Osteoblast (primary cell): ENCODE data around the gene CTNNA2. TPM values are rescaled to one million over a fixed set of nuclear protein-coding genes. Genes with fewer than 3 reads are reported as not detected.

Experiments used
- DNase-seq: peaks from one replicate; pipeline ENCODE4 v3.0.0; 2011; ENCODE audit warnings: low spot score, mixed read lengths; ENCODE audit not compliant: insufficient read length; ENCODE audit errors: missing footprints
- H2AFZ ChIP-seq: 2 replicates; pipeline ENCODE4 v1.6.0; 2011; ENCODE audit warnings: mild to moderate bottlenecking, low read length
- H3K27ac ChIP-seq: 2 replicates; pipeline ENCODE4 v1.5.1; 2011; ENCODE audit warnings: mild to moderate bottlenecking, low read depth, low read length, moderate library complexity
- H3K27me3 ChIP-seq: 2 replicates; pipeline ENCODE4 v1.6.0; 2012; ENCODE audit warnings: mild to moderate bottlenecking, control low read depth, inconsistent platforms, low read length, moderate library complexity; ENCODE audit not compliant: insufficient read depth
- H3K36me3 ChIP-seq: 2 replicates; pipeline ENCODE4 v1.5.1; 2011; ENCODE audit warnings: mild to moderate bottlenecking, low read length, control low read depth, moderate library complexity; ENCODE audit not compliant: insufficient read depth
- H3K4me1 ChIP-seq: 2 replicates; pipeline ENCODE4 v1.5.1; 2011; ENCODE audit warnings: mild to moderate bottlenecking, low read length, control low read depth, moderate library complexity; ENCODE audit not compliant: insufficient read depth
- H3K4me2 ChIP-seq: 2 replicates; pipeline ENCODE4 v1.6.0; 2011; ENCODE audit warnings: mild to moderate bottlenecking, low read length; ENCODE audit not compliant: insufficient read depth
- H3K4me3 ChIP-seq: fragments of 200-600 bp; sonication (generic); 3 replicates; pipeline ENCODE4 v1.5.1; 2012; ENCODE audit warnings: mild to moderate bottlenecking, low read length, inconsistent platforms; ENCODE audit not compliant: insufficient read depth
- H3K79me2 ChIP-seq: 2 replicates; pipeline ENCODE4 v1.6.0; 2012; ENCODE audit warnings: mild to moderate bottlenecking, low read length, control low read depth, inconsistent platforms; ENCODE audit not compliant: insufficient read depth
- H3K9me3 ChIP-seq: 2 replicates; pipeline ENCODE4 v1.5.1; 2011; ENCODE audit warnings: low read depth, low read length, control low read depth
- H4K20me1 ChIP-seq: 2 replicates; pipeline ENCODE4 v1.6.0; 2012; ENCODE audit warnings: mild to moderate bottlenecking, low read length, control low read depth; ENCODE audit not compliant: insufficient read depth
- total RNA-seq: library from RNA; depleted of rRNA; stranded (reverse); fragments of >200 nt; gene quantifications from 2 replicates; pipeline ENCODE4 v1.2.3, GENCODE V29; 2012
- TF ChIP-seq, protein P1 (sequence below): IDR thresholded peaks from 2 replicates; pipeline ENCODE4 v1.5.1; 2011; ENCODE audit warnings: mild to moderate bottlenecking, low read depth, low read length, moderate library complexity; ENCODE audit errors: extremely low read depth

The CTNNA2 gene
- total RNA-seq, 1 donor, result not detected

GRCh38 chr2:80469428-80469827 is 956.6 kb downstream of the CTNNA2 start:
- Histone ChIP-seq H3K36me3 (no peaks in the 10 kb centered on the region), H3K79me2 (no peaks in the 10 kb centered on the region), H3K4me3 (no peak overlapping the region), H3K4me1 (no peaks in the 10 kb centered on the region), H3K4me2 (no peak overlapping the region), H3K9me3 (no peaks in the 10 kb centered on the region), H3K27ac (no peak overlapping the region), H2AFZ (no peak overlapping the region), H4K20me1 (no peaks in the 10 kb centered on the region), H3K27me3 (no peaks in the 10 kb centered on the region)
- no peak for DNase-seq
- TF ChIP-seq, protein P1, sequence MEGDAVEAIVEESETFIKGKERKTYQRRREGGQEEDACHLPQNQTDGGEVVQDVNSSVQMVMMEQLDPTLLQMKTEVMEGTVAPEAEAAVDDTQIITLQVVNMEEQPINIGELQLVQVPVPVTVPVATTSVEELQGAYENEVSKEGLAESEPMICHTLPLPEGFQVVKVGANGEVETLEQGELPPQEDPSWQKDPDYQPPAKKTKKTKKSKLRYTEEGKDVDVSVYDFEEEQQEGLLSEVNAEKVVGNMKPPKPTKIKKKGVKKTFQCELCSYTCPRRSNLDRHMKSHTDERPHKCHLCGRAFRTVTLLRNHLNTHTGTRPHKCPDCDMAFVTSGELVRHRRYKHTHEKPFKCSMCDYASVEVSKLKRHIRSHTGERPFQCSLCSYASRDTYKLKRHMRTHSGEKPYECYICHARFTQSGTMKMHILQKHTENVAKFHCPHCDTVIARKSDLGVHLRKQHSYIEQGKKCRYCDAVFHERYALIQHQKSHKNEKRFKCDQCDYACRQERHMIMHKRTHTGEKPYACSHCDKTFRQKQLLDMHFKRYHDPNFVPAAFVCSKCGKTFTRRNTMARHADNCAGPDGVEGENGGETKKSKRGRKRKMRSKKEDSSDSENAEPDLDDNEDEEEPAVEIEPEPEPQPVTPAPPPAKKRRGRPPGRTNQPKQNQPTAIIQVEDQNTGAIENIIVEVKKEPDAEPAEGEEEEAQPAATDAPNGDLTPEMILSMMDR, result no peak

GRCh38 chr2:80473069-80473468 is 960.2 kb downstream of the CTNNA2 start:
- no peak overlapping the region for H3K4me2 ChIP-seq
- H3K4me1 ChIP-seq, result no peaks in the 10 kb centered on the region
- no peak overlapping the region for H3K4me3 ChIP-seq
- no peak for DNase-seq
- H3K79me2 ChIP-seq, result no peaks in the 10 kb centered on the region
- H2AFZ ChIP-seq, result no peak overlapping the region
- H3K9me3 ChIP-seq, result no peaks in the 10 kb centered on the region
- TF ChIP-seq, protein P1, result no peak
- no peak overlapping the region for H3K27ac ChIP-seq
- no peaks in the 10 kb centered on the region for H4K20me1 ChIP-seq
- no peaks in the 10 kb centered on the region for H3K27me3 ChIP-seq
- no peaks in the 10 kb centered on the region for H3K36me3 ChIP-seq

- no peaks in the 10 kb centered on the region for H3K36me3 ChIP-seq
- H3K9me3 ChIP-seq, result no peaks in the 10 kb centered on the region
- no peak overlapping the region for H3K4me3 ChIP-seq
- TF ChIP-seq, protein P1, result no peak
- H3K4me2 ChIP-seq, result no peak overlapping the region
- H4K20me1 ChIP-seq, result no peaks in the 10 kb centered on the region
- H3K27me3 ChIP-seq, result no peaks in the 10 kb centered on the region
- H3K79me2 ChIP-seq, result no peaks in the 10 kb centered on the region
- no peak for DNase-seq
- no peak overlapping the region for H2AFZ ChIP-seq
- no peaks in the 10 kb centered on the region for H3K4me1 ChIP-seq
- no peak overlapping the region for H3K27ac ChIP-seq
These were observed 960.9 kb downstream of the CTNNA2 start for GRCh38 chr2:80473796-80474195.

GRCh38 chr2:80475970-80476369 is 963.1 kb downstream of the CTNNA2 start:
- Histone ChIP-seq H3K4me1 (no peaks in the 10 kb centered on the region), H4K20me1 (no peaks in the 10 kb centered on the region), H3K36me3 (no peaks in the 10 kb centered on the region), H3K4me3 (no peak overlapping the region), H3K27me3 (no peaks in the 10 kb centered on the region), H3K79me2 (no peaks in the 10 kb centered on the region), H3K27ac (no peak overlapping the region), H3K4me2 (no peak overlapping the region), H2AFZ (no peak overlapping the region), H3K9me3 (no peaks in the 10 kb centered on the region)
- TF ChIP-seq, protein P1, result no peak
- DNase-seq, result no peak
